Measurements from ENCODE around the gene ATP6V1G3.
"Not testable (repeated sequence)": the region's sequence is repeated elsewhere in the genome, so short reads cannot be mapped to it uniquely, and the experiment has no call there.

Gene ATP6V1G3

GRCh38 chr1:198495631-198496030 lies 44.8 kb downstream of the ATP6V1G3 start:
- no peak for DNase-seq

GRCh38 chr1:198494658-198495103 lies 45.8 kb downstream of the ATP6V1G3 start:
- DNase-seq, result no peak

- DNase-seq, result no peak
These were observed 46.3 kb downstream of the ATP6V1G3 start for GRCh38 chr1:198494139-198494538.

DNA sequence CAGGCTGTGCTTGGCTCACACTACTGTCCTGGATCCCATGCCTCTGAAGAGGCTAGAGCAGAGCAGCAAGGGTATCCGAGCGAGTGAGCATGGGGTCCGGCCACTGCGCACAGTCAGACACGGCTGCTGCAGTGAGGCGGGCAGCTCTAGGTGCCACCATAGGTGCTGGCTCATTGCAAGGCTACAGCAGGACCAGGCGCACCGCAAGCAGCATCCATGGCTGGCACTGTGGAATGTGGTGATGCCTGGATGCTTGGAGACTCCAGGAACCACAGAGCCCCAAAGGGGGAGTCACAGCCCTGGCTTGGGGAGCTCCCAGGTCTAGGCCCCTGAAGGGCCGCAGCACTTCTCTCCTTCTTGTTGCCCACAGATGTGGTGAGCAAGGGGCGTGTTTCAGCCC lies 47.2 kb downstream of the ATP6V1G3 start:
- no peak for DNase-seq

DNA sequence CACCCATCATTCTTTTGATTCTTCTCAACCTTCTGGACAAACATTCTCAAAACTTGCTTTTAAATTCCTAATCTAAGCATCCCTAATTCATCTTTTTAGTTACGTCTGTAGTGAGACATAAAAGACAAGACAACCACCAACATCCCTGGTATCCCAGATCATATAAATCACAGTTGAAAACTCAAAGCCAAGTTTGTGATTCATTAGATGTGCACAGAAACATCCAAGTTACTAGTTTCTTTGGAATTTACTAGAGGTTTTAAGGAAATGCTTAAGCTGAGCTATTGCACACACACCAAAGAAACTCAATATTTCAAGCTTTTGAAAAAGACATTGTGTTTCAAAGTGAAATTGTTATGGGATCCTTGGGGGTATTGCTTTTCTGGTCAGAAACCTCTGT lies 47.6 kb downstream of the ATP6V1G3 start:
- DNase-seq, result no peak

GRCh38 chr1:198491596-198491995 lies 48.9 kb downstream of the ATP6V1G3 start:
- no peak for DNase-seq

DNA sequence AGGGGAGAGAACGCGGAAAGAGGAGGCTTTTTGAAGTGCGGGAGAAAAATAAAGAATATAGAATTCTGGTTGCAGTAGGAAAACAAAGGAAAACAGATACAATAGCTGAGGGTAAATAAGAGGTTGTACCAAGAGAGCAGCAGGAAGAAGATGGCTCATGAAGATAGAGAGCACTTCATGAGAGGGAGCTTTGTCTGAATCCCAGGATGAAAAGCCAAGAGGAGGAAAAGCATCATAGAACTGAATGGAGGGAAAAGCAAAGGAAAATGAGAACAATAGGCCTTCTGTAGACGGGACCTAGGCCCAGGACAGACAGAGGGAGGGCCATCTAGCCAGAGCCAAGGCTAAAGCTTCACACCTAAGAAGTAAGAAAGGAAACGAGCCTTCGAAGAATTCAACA lies 49.5 kb downstream of the ATP6V1G3 start:
- DNase-seq, result no peak

- no peak for DNase-seq
These were observed 50.3 kb downstream of the ATP6V1G3 start for GRCh38 chr1:198490224-198490623.

DNA sequence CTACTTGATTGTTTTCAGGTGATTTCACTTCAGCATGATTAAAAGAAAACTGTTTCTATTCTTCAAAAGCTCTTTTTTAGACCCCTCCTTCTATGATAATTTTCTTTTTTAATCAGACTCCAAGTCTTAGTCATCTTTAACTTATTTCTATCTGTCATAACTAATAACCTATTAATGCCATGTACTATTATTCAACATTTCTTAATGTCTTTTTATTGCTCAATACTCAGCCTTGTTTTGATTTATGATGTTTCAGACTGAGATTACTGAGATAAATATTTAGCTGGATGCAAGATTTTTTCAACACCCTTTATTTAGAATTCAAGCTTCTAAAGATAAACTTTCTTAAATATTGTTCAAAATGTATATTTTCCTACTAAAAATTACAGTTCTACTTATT lies 53.6 kb downstream of the ATP6V1G3 start:
- no peak for DNase-seq

- no peak for DNase-seq
These were observed 56.8 kb downstream of the ATP6V1G3 start for GRCh38 chr1:198483645-198484044.

DNA sequence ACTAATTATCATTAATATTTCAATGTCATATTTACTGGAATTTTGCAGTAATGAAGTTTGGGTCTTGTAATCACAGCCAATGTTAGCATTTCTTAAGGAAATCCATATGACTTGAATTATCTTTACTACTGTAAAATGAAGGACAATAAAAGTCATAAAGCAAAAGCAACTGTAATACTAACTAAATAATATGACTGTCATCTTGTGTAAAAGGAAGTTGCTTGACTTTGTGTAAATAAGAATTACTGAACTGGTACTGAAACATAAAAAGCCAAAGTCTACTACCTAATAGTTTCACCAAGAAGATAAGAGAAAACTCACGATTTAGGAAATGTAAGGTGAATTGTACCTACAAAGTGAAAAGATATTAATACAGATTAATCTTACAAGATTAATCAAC lies 57.5 kb downstream of the ATP6V1G3 start:
- no peak for DNase-seq

DNA sequence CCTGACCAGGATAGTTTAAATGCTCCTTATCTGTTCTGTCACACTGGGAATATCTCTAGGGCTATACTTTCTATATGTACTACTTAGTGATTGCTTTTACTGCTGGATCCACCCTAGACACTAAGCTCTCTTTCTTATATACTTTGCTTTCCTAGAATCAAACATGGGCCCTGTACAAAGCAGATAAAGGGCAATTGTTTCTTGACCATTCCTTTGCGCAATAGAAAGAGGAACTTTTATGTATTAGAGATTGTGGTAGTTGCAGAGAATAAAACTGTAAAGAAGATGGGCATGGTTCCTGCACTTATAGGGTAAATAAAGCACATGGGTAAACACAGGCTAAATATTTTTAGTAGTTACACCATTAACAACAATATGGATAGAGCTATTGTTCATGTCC lies 58.8 kb downstream of the ATP6V1G3 start:
- DNase-seq, result no peak

DNA sequence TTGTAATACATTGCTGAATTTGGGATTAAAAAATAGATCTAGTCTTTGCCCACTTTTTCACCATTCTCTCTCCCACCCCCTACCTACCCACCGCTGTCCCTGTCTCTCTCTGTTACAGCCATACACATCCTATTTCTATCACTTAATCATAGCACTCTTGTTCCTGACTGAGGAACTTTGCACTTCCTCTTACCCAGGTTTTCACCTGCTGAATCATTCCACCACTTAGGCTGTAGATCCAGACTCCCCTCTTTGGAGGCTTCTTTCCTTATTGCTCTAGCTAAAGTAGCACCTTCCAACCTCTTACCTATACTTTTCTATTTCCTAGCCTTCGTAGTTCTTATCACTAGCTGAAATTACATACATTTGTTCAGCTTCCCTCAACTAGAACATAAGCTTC lies 59.6 kb downstream of the ATP6V1G3 start:
- DNase-seq, result no peak

- not testable (repeated sequence) for DNase-seq
These were observed 63.1 kb downstream of the ATP6V1G3 start for GRCh38 chr1:198477354-198477753.
